AG10803 (cell line): Measurements from ENCODE around the gene POFUT1.
"Not testable (repeated sequence)": the region's sequence is repeated elsewhere in the genome, so short reads cannot be mapped to it uniquely, and the experiment has no call there.

Experiments
- DNase-seq: peaks from one replicate; pipeline ENCODE4 v3.0.0; 2010; ENCODE audit warnings: low read depth
- H3K4me3 ChIP-seq: 2 replicates; pipeline ENCODE4 v1.5.1; 2011; ENCODE audit warnings: mild to moderate bottlenecking, low read length, control low read depth
- TF ChIP-seq, protein P1 (sequence below): conservative IDR thresholded peaks from 2 replicates; pipeline ENCODE4 v1.5.1; 2011; ENCODE audit warnings: mild to moderate bottlenecking, low read length, control low read depth, inconsistent platforms

The POFUT1 gene

GRCh38 chr20:32189691-32190615, 17.7 kb upstream of the POFUT1 start:
- TF ChIP-seq, protein P1, sequence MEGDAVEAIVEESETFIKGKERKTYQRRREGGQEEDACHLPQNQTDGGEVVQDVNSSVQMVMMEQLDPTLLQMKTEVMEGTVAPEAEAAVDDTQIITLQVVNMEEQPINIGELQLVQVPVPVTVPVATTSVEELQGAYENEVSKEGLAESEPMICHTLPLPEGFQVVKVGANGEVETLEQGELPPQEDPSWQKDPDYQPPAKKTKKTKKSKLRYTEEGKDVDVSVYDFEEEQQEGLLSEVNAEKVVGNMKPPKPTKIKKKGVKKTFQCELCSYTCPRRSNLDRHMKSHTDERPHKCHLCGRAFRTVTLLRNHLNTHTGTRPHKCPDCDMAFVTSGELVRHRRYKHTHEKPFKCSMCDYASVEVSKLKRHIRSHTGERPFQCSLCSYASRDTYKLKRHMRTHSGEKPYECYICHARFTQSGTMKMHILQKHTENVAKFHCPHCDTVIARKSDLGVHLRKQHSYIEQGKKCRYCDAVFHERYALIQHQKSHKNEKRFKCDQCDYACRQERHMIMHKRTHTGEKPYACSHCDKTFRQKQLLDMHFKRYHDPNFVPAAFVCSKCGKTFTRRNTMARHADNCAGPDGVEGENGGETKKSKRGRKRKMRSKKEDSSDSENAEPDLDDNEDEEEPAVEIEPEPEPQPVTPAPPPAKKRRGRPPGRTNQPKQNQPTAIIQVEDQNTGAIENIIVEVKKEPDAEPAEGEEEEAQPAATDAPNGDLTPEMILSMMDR: no peak; the same call in 1 of the 2 replicates
- DNase-seq: peak; percentile 47
- H3K4me3 ChIP-seq: peak overlapping the region; percentile 65

GRCh38 chr20:32190616-32191415, 16.9 kb upstream of the POFUT1 start:
- TF ChIP-seq, protein P1: no peak
- no peak for DNase-seq
- peak overlapping the region; percentile 65 for H3K4me3 ChIP-seq

DNA sequence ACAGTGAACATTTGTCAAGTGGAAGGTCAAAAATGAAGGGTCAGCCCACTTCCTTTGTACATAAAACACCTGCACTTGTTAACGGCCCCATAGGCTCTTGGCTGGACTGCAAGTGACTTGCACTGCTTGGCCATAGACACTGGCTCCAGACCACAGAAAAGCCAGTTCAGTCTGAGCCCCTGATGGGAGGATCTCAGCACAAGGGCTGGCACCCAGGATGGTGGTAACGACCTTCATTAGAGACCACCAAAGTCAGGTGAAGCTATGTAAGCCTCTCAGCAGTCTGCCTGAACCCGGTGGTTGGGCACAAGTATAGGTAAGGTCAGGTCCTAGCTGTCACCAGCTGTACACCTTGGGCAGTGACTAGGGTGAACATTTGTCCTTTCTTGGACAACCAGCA, 16.3 kb upstream of the POFUT1 start:
- DNase-seq: no peak
- TF ChIP-seq, protein P1: no peak
- H3K4me3 ChIP-seq: no peak overlapping the region

DNA sequence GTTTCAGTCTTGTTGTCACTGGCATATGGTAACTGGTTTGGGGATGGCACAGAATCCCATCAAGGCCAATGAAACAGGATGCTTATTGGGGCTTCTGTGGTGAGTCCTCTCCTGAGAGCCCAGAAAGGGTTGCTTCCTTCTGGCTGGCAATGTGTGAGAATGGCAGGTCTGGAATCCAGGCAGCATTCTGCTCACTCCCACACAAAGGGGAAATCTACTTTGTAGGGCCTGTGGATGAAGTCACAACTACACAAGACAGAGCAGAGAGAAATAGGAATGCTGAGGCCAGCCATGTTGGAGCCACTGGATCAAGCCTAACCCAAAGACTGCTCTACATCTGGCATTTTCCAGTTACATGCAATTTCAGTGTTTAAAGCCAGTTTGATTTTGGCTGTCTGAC, 15.8 kb upstream of the POFUT1 start:
- peak; percentile 40 for DNase-seq
- TF ChIP-seq, protein P1: no peak
- no peak overlapping the region for H3K4me3 ChIP-seq

GRCh38 chr20:32192698-32193097, 15.0 kb upstream of the POFUT1 start:
- TF ChIP-seq, protein P1: no peak
- DNase-seq: no peak
- H3K4me3 ChIP-seq: no peak overlapping the region

DNA sequence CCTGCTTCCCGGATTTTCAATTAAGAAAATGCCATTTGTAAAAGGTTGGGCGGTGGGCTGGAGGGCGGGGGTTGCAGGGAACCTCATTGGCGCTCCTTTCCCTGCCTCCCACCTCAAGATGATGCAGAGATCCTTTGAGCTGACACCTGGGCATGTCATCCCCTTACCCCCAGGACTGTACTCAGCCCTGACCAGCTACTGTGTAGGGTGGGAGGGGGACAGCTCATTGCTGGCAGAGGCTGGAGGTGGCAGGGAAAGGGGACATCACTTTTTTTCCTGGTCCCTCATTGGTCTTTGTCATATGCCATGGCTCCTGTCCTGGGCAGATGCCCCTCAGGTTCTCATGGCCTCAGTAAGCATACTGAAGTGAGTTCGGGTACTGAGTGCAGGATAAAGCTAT, 14.3 kb upstream of the POFUT1 start:
- H3K4me3 ChIP-seq, DNase-seq: not testable (repeated sequence)

DNA sequence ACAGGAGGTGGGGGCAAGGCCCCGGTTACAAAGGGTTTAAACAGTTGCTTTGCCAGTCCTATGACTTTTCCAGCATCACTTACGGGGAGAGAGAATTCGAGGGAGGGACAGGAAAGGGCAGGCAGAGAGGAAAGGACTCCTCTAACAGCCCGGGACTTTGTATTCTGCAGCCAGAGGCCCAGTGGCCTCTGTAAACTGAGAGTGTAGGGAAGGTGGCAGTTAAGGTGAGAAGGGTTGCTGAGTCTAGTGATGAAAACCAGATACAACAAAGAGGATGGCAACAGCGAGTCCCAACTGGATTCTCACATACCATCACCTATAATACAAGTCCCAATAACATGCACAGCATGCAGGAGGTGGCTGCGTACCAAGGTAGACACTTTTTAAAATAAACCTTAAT, 13.7 kb upstream of the POFUT1 start:
- TF ChIP-seq, protein P1: no peak
- H3K4me3 ChIP-seq: no peak overlapping the region
- no peak for DNase-seq
